ENCODE measurements around the gene ULBP1. TPM values are rescaled to one million over a fixed set of nuclear protein-coding genes. Genes with fewer than 3 reads are reported as not detected.
"Not testable (repeated sequence)": the region's sequence is repeated elsewhere in the genome, so short reads cannot be mapped to it uniquely, and the experiment has no call there.

Gene ULBP1
- total RNA-seq, 2 donors from 2014 or later = 0.11 to 0.31 TPM

DNA sequence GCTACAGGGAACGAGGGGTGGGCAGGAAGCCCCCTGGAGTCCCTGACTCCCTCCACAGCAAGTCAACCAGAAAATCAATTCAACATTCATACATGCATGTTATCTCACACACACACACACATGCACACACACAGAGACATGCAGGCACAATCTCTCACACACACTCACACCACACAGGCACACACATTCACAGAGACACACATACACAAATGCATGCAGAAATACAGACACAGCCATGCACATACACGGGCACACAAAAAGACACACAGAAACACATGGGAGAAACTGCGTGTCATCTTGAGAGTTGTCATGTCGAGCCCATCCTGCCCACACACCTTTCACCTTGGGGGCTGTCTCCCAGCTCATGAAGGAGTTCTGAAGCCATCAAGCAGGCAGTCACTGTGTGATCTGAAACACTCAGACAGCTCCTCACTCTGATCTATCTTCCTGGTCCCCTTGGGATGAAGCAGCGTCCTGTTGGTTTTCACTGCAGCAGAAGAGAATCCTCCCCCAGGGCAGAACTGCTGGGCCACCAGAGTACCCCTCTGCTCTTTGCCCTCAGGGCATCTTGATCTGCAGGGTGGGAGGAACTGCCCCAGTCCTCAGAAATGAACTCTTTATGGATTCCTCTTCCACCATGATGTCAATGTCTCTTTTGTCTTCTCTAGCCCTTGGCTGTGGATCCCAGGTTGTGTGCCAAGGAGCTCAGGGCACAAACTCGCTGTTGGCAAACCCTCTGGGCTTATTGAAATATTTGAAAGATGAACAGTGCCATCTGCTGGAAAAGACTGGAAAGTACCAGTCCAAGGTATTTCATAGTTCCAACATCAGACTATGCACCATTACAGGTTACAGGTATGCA, 52.8 kb downstream of the ULBP1 start:
- no peak for DNase-seq (ENCODE audit: low spot score)
- no peaks in the 10 kb centered on the region for H3K9me3 ChIP-seq
- TF ChIP-seq, protein P1, sequence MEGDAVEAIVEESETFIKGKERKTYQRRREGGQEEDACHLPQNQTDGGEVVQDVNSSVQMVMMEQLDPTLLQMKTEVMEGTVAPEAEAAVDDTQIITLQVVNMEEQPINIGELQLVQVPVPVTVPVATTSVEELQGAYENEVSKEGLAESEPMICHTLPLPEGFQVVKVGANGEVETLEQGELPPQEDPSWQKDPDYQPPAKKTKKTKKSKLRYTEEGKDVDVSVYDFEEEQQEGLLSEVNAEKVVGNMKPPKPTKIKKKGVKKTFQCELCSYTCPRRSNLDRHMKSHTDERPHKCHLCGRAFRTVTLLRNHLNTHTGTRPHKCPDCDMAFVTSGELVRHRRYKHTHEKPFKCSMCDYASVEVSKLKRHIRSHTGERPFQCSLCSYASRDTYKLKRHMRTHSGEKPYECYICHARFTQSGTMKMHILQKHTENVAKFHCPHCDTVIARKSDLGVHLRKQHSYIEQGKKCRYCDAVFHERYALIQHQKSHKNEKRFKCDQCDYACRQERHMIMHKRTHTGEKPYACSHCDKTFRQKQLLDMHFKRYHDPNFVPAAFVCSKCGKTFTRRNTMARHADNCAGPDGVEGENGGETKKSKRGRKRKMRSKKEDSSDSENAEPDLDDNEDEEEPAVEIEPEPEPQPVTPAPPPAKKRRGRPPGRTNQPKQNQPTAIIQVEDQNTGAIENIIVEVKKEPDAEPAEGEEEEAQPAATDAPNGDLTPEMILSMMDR (IDR thresholded peaks at IDR 0.05) = peak; percentile 53 to 82
- H3K36me3 ChIP-seq = no peaks in the 10 kb centered on the region
- peaks cover 15 to 30% of the 10 kb centered on the region in 2 donors for H3K27me3 ChIP-seq
- no peak overlapping the region for H3K4me3 ChIP-seq
- H3K27ac ChIP-seq = no peak overlapping the region
- peaks cover 0 to 10% of the 10 kb centered on the region in 2 donors for H3K4me1 ChIP-seq

DNA sequence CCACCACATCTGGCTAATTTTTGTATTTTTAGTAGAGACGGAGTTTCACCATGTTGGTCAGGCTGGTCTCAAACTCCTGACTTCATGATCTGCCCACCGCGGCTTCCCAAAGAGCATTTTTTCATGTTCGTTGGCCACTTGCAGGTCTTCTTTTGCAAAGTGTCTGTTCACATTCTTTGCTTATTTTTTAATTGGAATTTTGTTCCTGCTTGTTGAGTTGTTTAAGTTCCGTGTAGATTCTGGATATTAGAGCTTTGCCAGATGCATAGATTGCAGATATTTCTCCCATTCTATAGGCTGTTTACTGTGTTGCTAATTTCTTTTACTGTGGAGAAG, 53.4 kb downstream of the ULBP1 start:
- not testable (repeated sequence) for H3K4me1 ChIP-seq; H3K4me3 ChIP-seq; H3K36me3 ChIP-seq; DNase-seq (ENCODE audit: low spot score); H3K27ac ChIP-seq; H3K9me3 ChIP-seq
- TF ChIP-seq, protein P1 (IDR thresholded peaks at IDR 0.05) = peak in 1 of 2 donors; percentile 13
- peaks cover 15 to 30% of the 10 kb centered on the region in 2 donors for H3K27me3 ChIP-seq

DNA sequence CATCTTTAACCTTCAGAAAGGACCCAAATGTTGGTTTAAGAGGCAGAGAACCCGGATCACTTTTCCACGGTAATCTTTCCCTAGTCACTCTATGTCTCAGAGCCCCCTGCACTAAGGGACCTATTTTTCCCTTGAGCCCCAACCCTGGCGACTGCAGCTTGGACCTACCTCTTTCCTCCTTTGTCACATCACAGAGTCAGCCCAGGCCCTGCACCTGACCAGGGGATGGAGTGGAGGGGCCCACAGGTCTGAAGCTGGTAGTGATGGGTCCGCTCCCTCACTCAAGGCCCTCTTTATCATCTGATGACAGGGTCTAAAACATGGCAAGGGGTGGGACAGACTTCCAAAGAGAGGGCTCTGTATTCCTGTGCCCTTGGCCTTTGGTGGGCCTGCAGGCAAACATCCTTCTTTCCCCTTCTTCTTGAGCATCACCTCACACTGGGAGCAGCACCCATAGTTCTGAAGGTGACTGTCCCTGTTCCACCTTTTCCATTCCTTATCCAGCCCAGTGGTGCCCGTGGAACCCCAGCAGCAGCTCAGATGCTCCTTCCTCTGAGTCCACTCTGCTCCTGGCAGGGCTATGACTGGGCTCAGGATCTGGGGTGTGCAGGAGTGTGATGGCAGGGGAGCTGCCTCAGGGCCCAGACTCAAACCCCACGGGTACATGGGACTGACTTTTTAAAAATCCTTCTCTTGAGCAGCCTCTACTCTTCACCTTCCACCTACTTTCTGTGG, 55.3 kb downstream of the ULBP1 start:
- Histone ChIP-seq H3K27me3 (peaks cover 9 to 21% of the 10 kb centered on the region in 2 donors), H3K4me3 (no peak overlapping the region), H3K27ac (no peak overlapping the region), H3K36me3 (no peaks in the 10 kb centered on the region), H3K9me3 (no peaks in the 10 kb centered on the region), H3K4me1 (peaks cover 0 to 10% of the 10 kb centered on the region in 2 donors)
- TF ChIP-seq, protein P1 (IDR thresholded peaks at IDR 0.05) = no peak
- no peak for DNase-seq (ENCODE audit: low spot score)

DNA sequence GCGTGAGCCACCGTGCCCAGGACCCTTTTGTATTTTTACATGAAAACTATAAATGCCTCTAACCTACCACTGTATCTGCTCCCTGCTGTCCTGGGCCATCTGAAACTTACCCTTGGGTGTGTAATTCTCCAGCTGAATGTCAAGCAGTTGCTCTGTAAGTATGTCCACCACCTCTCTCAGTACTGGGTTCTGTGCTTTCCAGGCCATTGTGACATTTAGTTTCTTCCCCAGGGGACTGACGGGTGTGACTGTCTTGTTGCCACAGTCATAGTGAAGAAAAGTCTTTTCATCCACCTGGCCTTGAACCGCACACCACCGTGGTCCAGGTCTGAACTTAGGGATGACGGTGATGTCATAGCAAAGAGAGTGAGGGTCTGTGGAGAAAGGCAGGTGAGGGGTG, 58.1 kb downstream of the ULBP1 start:
- H3K27me3 ChIP-seq; DNase-seq (ENCODE audit: low spot score); H3K4me3 ChIP-seq; H3K27ac ChIP-seq; H3K36me3 ChIP-seq; H3K9me3 ChIP-seq: not testable (repeated sequence)
- H3K4me1 ChIP-seq = peaks cover 0 to 14% of the 10 kb centered on the region in 2 donors

Other genes with a start within 250 kb of the ULBP1 start
- 10 to 100 TPM; 10.5 to 13.7 TPM for gene LATS1, start 245.8 kb upstream of the ULBP1 start, total RNA-seq
- gene NUP43, start 217.4 kb upstream of the ULBP1 start, total RNA-seq = 10 to 100 TPM; 10.8 to 13.3 TPM
- gene PCMT1, start 214.2 kb upstream of the ULBP1 start, total RNA-seq = 100 to 1,000 TPM in 1 of 2 donors, 10 to 100 TPM in 1; 99.8 to 106 TPM
- gene LRP11, start 99.6 kb upstream of the ULBP1 start, total RNA-seq = 10 to 100 TPM; 17.0 to 25.7 TPM
- gene RAET1E, start 65.8 kb upstream of the ULBP1 start, total RNA-seq = 1 to 10 TPM in 1 of 2 donors, under 1 TPM in 1; 0.52 to 4.3 TPM
- 1 to 10 TPM; 1.5 to 1.6 TPM for gene RAET1G, start 40.8 kb upstream of the ULBP1 start, total RNA-seq
- gene ULBP2, start 21.9 kb upstream of the ULBP1 start, total RNA-seq = 1 to 10 TPM in 1 of 2 donors, under 1 TPM in 1; 0.82 to 2.4 TPM
- not detected for gene RAET1L, start 61.6 kb downstream of the ULBP1 start, total RNA-seq
- 1 to 10 TPM; 1.4 to 2.0 TPM for gene ULBP3, start 105.2 kb downstream of the ULBP1 start, total RNA-seq
- 100 to 1,000 TPM in 1 of 2 donors, 10 to 100 TPM in 1; 85.4 to 130 TPM for gene PPP1R14C, start 179.1 kb downstream of the ULBP1 start, total RNA-seq

Data from right atrium auricular region (tissue), 2 donors.